ENCODE data around the gene MRPS34. TPM values are rescaled to one million over a fixed set of nuclear protein-coding genes. Genes with fewer than 3 reads are reported as not detected.
"Not testable (repeated sequence)": the region's sequence is repeated elsewhere in the genome, so short reads cannot be mapped to it uniquely, and the experiment has no call there.

The MRPS34 gene
- total RNA-seq, 2 experiments from 2014 or later: 146 to 175 TPM

- no peak for ATAC-seq
- POLR2A ChIA-PET: no interaction called here
Measured at GRCh38 chr16:1815461-1815860, 42.5 kb upstream of the MRPS34 start.

DNA sequence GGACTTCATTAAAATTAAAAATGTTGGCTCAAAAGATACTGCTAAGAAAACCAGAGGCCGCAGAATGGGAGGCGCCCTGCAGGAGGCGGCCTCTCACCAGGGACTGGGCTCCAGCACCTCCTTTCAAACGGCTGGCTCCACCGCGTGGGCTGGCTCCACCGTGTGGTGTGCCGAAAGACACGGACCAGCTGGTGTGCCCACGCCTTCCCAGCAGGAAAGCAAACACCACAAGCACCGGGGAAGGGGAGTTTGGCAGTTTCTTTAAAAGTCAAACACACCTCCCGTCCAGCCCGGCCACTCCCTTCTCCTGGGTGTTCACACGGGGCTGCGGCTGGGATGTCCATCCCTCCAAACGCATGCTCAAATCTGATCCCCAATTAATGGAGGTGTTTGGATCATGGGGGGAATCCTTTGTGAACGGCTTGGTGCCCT lies 39.8 kb upstream of the MRPS34 start:
- H3K27ac Mint-ChIP-seq: peak overlapping the region; percentile 65
- no peaks in the 10 kb centered on the region for H3K9me3 Mint-ChIP-seq (ENCODE audit: low read depth)
- no peaks in the 10 kb centered on the region for H3K27me3 Mint-ChIP-seq
- peaks cover 10% of the 10 kb centered on the region for H3K4me1 Mint-ChIP-seq
- POLR2A ChIA-PET: no interaction called here
- no peak overlapping the region for H3K4me3 Mint-ChIP-seq
- intact Hi-C loops (cut with DNase I, micrococcal nuclease): loop anchor here in 1 of 2 experiments (1.0 kb wide), 1 partner anchor 117 kb away; no protein-coding TSS in a partner anchor
- CTCF ChIA-PET: no interaction called here
- DNase-seq (peak; percentile 85), ATAC-seq (peak; percentile 96)
- peaks cover 11% of the 10 kb centered on the region for H3K36me3 Mint-ChIP-seq (ENCODE audit: low read depth)

More at GRCh38 chr16:1815461-1815860, 42.5 kb upstream of the MRPS34 start:
- CTCF ChIA-PET: interaction anchor here (0.7 to 0.8 kb wide), 2 partner anchors 14 to 46 kb away, joined by 3 read pairs; no protein-coding TSS in a partner anchor
- DNase-seq: no peak
- no peaks in the 10 kb centered on the region for H3K9me3 Mint-ChIP-seq (ENCODE audit: low read depth)
- H3K27ac Mint-ChIP-seq: peak overlapping the region; percentile 31
- H3K27me3 Mint-ChIP-seq: no peaks in the 10 kb centered on the region
- H3K4me1 Mint-ChIP-seq: peaks cover 10% of the 10 kb centered on the region
- intact Hi-C loops (cut with DNase I, micrococcal nuclease): no loop called here
- peaks cover 10% of the 10 kb centered on the region for H3K36me3 Mint-ChIP-seq (ENCODE audit: low read depth)
- no peak overlapping the region for H3K4me3 Mint-ChIP-seq

DNA sequence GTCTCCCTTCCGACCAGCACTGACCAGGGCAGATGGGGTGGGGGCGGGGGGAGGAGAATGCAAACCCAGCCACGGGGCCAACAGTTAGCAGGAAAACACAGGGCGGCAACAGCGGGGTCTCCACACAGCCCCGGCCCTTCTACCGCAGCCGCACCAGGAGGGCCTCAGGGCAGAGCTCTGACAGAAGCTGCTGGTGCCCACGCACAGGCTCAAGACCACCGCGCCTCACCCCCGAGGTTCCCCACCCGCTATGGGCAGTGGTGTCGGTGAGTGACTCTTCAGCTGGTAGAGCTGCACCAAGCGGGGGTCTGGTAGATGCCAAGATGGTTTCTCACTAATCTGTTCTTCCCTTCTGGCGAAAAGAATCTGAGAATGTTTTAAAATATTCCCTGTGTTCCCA lies 37.6 kb upstream of the MRPS34 start:
- ChIA-PET CTCF (no interaction called here), POLR2A (no interaction called here)
- H3K36me3 Mint-ChIP-seq (ENCODE audit: low read depth): peaks cover 27% of the 10 kb centered on the region
- DNase-seq: no peak
- no peaks in the 10 kb centered on the region for H3K27me3 Mint-ChIP-seq
- no peak for ATAC-seq
- H3K4me1 Mint-ChIP-seq: peaks cover 10% of the 10 kb centered on the region
- intact Hi-C loops (cut with DNase I, micrococcal nuclease): no loop called here
- no peaks in the 10 kb centered on the region for H3K9me3 Mint-ChIP-seq (ENCODE audit: low read depth)
- no peak overlapping the region for H3K27ac Mint-ChIP-seq
- H3K4me3 Mint-ChIP-seq: no peak overlapping the region

GRCh38 chr16:1810106-1810505 lies 37.2 kb upstream of the MRPS34 start:
- H3K27ac Mint-ChIP-seq: no peak overlapping the region
- DNase-seq (no peak), ATAC-seq (no peak)
- H3K36me3 Mint-ChIP-seq (ENCODE audit: low read depth): peaks cover 27% of the 10 kb centered on the region
- ChIA-PET CTCF (no interaction called here), POLR2A (no interaction called here)
- H3K9me3 Mint-ChIP-seq (ENCODE audit: low read depth): no peaks in the 10 kb centered on the region
- H3K4me3 Mint-ChIP-seq: no peak overlapping the region
- peaks cover 10% of the 10 kb centered on the region for H3K4me1 Mint-ChIP-seq
- intact Hi-C loops (cut with DNase I, micrococcal nuclease): no loop called here
- no peaks in the 10 kb centered on the region for H3K27me3 Mint-ChIP-seq

- Mint-ChIP-seq H3K9me3 (ENCODE audit: low read depth) (no peaks in the 10 kb centered on the region), H3K27me3 (no peaks in the 10 kb centered on the region), H3K4me1 (peaks cover 10% of the 10 kb centered on the region), H3K36me3 (ENCODE audit: low read depth) (peaks cover 26% of the 10 kb centered on the region), H3K4me3 (no peak overlapping the region), H3K27ac (no peak overlapping the region)
- intact Hi-C loops (cut with DNase I, micrococcal nuclease): loop anchor here in 1 of 2 experiments (10.0 kb wide), 1 partner anchor 785 kb away; no protein-coding TSS in a partner anchor
- ATAC-seq (no peak), DNase-seq (no peak)
- POLR2A ChIA-PET: no interaction called here
- CTCF ChIA-PET: no interaction called here
Measured at GRCh38 chr16:1809281-1809801, 36.4 kb upstream of the MRPS34 start.

DNA sequence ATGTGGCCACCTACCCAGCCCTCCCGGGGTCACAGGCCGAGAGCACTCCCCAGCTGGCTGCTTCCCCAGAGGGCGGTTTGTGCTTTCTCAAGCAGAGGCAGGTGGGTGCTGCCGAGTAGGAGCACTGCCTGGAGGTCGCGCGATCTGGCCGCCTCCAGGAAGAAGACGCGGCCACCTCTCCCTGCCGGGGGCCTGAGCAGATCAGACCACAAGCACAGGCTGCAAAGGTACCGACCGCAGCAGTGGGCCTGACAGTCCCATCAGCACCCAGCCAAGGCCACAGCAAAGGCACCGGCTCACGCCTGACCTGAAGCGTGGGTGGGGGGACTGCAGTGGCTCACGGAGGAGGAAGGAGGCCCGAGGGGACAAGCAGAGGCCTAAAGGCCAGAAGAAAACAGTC lies 35.8 kb upstream of the MRPS34 start:
- Mint-ChIP-seq H3K27me3 (no peaks in the 10 kb centered on the region), H3K27ac (no peak overlapping the region), H3K9me3 (ENCODE audit: low read depth) (no peaks in the 10 kb centered on the region), H3K36me3 (ENCODE audit: low read depth) (peaks cover 24% of the 10 kb centered on the region), H3K4me3 (no peak overlapping the region), H3K4me1 (peaks cover 10% of the 10 kb centered on the region)
- DNase-seq (no peak), ATAC-seq (no peak)
- intact Hi-C loops (cut with DNase I, micrococcal nuclease): loop anchor here in 1 of 2 experiments (10.0 kb wide), 1 partner anchor 784 kb away; no protein-coding TSS in a partner anchor
- ChIA-PET CTCF (no interaction called here), POLR2A (no interaction called here)

- DNase-seq (no peak), ATAC-seq (no peak)
- H3K27ac Mint-ChIP-seq: no peak overlapping the region
- peaks cover 23% of the 10 kb centered on the region for H3K36me3 Mint-ChIP-seq (ENCODE audit: low read depth)
- H3K4me1 Mint-ChIP-seq: peaks cover 3% of the 10 kb centered on the region
- H3K27me3 Mint-ChIP-seq: no peaks in the 10 kb centered on the region
- ChIA-PET CTCF (no interaction called here), POLR2A (no interaction called here)
- no peak overlapping the region for H3K4me3 Mint-ChIP-seq
- H3K9me3 Mint-ChIP-seq (ENCODE audit: low read depth): no peaks in the 10 kb centered on the region
- intact Hi-C loops (cut with DNase I, micrococcal nuclease): loop anchor here in 1 of 2 experiments (10.0 kb wide), 1 partner anchor 783 kb away; no protein-coding TSS in a partner anchor
Measured at GRCh38 chr16:1807626-1808025, 34.7 kb upstream of the MRPS34 start.

DNA sequence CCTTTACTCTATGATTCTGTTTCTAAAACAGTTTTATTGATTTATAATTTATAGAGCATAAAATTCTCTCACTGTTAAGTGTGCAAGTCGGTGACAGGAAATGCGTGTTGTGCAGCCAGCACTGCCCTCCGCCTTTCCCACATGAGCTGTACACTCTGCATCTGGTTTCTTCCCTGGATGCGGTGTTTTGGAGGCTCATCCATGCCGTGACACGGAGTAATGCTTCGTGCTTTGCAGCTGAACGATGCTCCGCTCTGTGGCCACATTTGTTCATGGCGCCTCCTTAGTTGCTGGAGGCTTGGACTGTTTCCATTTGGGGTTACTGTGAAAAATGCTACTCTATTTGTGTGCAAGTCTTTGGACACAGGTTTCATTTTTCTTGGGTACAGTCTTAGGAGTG lies 27.8 kb upstream of the MRPS34 start:
- H3K4me3 Mint-ChIP-seq: no peak overlapping the region
- intact Hi-C loops (cut with DNase I, micrococcal nuclease): loop anchor here in 1 of 2 experiments (10.0 kb wide), 1 partner anchor 776 kb away; no protein-coding TSS in a partner anchor
- no peaks in the 10 kb centered on the region for H3K4me1 Mint-ChIP-seq
- peaks cover 31% of the 10 kb centered on the region for H3K36me3 Mint-ChIP-seq (ENCODE audit: low read depth)
- peaks cover 10% of the 10 kb centered on the region for H3K9me3 Mint-ChIP-seq (ENCODE audit: low read depth)
- H3K27me3 Mint-ChIP-seq: no peaks in the 10 kb centered on the region
- ATAC-seq: no peak
- POLR2A ChIA-PET: no interaction called here
- no peak for DNase-seq
- CTCF ChIA-PET: interaction anchor here (1.1 kb wide), 1 partner anchor 14 kb away, joined by 3 read pairs; no protein-coding TSS in a partner anchor
- H3K27ac Mint-ChIP-seq: no peak overlapping the region

- H3K27me3 Mint-ChIP-seq; intact Hi-C loops (cut with DNase I, micrococcal nuclease); POLR2A ChIA-PET; DNase-seq; H3K27ac Mint-ChIP-seq; H3K9me3 Mint-ChIP-seq (ENCODE audit: low read depth); ATAC-seq; H3K4me3 Mint-ChIP-seq; H3K4me1 Mint-ChIP-seq; CTCF ChIA-PET: not testable (repeated sequence)
- H3K36me3 Mint-ChIP-seq (ENCODE audit: low read depth): peaks cover 24% of the 10 kb centered on the region
Measured at GRCh38 chr16:1799263-1799662, 26.3 kb upstream of the MRPS34 start.

DNA sequence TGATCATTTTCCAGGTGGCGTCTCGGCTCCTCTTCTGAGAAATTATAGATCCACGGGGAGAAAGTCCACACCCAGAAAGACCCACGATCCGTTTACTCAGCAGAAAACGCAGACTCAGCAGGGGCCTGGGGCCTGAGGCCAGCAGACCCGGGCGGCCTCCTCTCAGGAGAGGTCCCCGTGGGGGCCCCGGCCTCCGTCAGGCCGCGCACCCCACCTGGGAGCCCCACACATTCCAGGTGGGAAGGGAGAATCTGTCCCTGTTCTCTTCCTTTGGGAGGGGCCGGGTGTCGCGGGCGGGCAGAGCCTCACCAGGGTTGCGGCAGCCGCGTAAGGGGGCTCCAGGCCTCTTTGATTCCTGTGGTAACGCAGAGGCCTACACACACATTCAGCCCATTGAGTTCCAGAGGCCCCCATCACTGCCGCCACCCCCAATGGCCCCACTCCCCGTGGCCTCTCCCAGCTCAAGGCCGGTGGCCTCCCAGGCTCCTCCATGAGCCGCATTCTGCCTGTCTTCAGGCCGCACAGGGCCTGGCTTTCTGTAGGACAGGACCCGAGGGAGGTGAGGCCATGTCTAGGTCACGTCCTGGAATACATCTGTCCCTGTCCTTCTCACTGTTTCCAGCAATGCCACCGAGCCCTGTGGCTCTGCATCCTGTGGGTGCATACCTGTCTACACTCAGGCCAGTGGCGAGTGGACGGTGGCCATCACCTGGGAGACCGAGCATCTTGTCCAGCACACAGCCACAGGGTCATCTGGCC lies 22.2 kb upstream of the MRPS34 start:
- DNase-seq: no peak
- no peak for ATAC-seq
- peaks cover 8% of the 10 kb centered on the region for H3K9me3 Mint-ChIP-seq (ENCODE audit: low read depth)
- intact Hi-C loops (cut with DNase I, micrococcal nuclease): no loop called here
- no peaks in the 10 kb centered on the region for H3K4me1 Mint-ChIP-seq
- POLR2A ChIA-PET: no interaction called here
- H3K27me3 Mint-ChIP-seq: no peaks in the 10 kb centered on the region
- no peak overlapping the region for H3K27ac Mint-ChIP-seq
- CTCF ChIA-PET: no interaction called here
- H3K4me3 Mint-ChIP-seq: no peak overlapping the region
- peaks cover 20% of the 10 kb centered on the region for H3K36me3 Mint-ChIP-seq (ENCODE audit: low read depth)

GRCh38 chr16:1794221-1794871 lies 21.4 kb upstream of the MRPS34 start:
- Mint-ChIP-seq H3K36me3 (ENCODE audit: low read depth) (peaks cover 12% of the 10 kb centered on the region), H3K9me3 (ENCODE audit: low read depth) (peaks cover 6% of the 10 kb centered on the region), H3K4me1 (no peaks in the 10 kb centered on the region), H3K27ac (no peak overlapping the region), H3K27me3 (no peaks in the 10 kb centered on the region), H3K4me3 (no peak overlapping the region)
- ATAC-seq: no peak
- POLR2A ChIA-PET: no interaction called here
- CTCF ChIA-PET: no interaction called here
- intact Hi-C loops (cut with DNase I, micrococcal nuclease): no loop called here
- no peak for DNase-seq
